NCI-H1105 (cell line): ENCODE data around the gene FNDC3B.

ENCODE experiments used
- DNase-seq: peaks from one replicate; lab custom pipeline; 2025; lab: John Stamatoyannopoulos, UW

The FNDC3B gene

DNA sequence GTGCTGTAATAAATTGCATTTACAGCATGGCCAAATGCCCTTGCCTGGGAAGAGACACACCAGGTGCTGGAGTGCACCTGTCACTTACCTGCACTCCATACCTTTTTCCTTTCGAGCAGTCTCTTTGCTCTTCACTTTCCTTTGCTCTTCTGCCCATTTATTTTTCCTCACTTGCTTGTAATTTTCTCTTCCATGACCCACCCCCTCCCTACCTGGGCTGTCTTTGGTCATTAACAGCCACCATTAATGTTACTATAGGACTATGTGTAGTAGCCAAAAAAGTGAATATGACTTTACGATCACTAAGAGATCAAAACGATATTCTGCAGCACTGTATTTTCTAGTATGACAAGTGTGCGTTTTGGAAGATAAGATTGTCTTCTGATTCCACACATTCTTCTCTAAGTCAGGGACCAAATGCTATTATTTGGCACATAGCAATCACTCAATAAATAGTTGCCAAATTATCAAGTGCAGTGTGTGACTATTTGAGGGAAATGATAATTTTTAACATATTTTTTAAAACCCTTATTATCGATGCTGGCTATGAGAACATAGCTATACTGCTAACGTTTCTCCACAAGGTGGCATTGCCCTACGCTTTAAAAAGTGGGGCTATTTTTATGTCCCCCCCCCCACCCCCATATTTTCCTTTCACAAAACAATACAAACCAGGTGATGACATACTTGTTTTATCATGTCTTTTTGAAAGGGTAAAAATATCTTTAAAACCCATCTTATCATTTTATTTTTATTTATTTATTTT lies 294.5 kb downstream of the FNDC3B start:
- DNase-seq: no peak

DNA sequence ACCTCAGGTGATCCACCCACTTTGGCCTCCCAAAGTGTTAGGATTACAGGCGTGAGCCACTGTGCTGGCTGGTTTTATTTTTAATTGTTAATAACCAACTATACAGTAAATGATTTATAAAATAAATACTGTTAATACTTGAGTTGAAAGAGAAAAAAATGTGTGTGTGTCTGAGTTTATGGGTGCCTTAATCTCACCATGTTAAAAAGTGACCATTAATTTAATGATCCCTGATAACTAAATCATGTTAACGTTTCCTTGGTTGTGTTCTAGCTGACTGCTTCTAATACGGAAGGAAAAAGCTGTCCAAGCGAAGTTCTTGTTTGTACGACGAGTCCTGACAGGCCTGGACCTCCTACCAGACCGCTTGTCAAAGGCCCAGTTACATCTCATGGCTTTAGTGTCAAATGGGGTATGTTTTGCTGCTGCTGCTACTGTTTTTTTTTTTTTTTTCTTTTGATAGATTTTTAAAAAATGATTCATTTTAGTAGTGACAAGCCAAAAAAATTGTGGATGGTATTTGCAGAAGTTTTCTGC lies 295.4 kb downstream of the FNDC3B start:
- peak; percentile 56 for DNase-seq

DNA sequence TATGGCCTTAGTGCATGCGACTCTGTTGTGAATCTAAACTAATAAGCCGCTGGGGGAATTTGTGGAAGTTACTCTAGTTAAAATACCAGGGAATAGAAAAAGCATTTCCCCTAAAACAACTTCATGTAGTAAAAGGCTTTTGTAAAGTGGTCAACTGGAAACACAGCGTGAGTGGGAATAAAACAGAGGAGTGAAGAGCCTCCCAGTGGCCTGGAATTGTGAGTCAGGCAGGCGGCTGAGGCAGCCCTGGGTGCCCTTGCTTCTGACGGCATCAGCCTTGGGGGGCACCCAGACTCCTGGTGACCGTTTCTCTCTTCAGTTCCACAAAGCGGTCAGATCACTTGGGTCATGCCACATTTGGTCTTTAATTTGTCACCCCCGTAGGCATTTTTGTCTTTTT lies 300.5 kb downstream of the FNDC3B start:
- DNase-seq: no peak

DNA sequence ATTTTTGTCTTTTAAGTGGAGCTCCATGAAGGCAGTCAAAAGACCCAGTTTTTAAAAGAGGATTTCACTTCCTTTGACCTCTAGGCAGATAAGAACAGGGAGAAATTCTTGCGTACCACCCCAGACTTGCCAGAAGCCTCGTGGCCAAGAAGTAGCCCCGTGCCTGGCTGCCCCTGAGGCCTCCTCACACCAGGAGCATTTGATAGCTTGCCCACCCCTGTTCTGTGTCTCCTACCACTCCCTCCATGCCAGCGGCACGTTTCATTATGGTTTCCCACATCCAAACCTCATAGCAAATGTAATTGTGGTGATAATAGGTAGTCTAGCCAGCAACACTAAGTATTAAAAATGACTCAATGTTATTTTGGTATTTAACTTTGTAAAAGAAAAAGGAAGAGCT lies 301.2 kb downstream of the FNDC3B start:
- no peak for DNase-seq

DNA sequence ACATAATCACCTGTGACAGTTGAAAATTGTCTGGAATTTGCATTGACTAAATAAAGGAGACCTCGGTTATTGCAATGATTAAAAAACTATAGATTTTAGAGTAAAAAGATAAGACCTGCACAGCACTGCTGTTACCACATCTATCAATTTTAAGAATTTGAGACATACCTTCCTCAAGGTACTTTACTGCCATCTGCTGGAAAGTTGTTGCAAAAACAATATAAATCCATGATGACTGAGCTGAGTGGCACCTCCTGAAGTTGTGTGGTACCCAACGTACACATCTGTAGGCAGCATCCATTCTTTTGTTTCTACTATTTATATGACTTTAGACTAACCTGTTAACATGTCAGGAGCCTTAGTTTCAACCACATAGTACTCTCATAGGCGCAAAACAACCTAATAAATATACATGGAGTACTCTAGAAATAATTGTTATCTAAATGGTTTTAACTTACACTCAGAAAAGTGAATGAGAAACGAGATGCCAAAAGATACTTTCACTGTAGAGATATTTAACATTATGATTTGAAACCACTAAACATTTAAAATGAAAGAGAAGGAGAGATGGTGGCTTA lies 302.2 kb downstream of the FNDC3B start:
- peak; percentile 57 for DNase-seq

DNA sequence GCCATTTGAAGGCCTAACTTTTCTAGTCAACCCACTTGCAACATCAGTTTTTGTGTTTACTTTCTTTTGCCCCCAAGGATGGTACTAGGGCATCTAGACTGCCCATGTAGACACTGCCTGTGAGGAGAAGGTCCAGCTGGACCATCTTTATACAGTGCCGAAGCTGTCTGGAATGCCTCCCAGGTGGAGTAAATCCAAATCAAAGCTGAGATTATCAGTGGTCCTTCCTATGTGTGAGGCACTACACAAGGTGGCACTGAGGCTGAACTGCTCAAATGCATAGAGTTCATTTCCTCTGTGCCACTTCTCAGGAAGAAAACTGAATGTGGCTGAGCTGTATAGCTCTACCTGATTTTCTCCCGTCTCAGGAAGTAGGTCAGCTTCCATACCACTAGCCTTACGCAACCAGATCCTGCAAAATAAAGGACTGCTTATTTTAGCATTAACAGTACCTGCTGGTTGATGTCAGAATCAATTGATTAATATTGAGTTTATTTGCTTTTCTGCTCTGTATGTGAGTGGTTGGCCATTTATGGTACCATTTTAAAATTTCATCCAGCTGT lies 302.8 kb downstream of the FNDC3B start:
- no peak for DNase-seq

DNA sequence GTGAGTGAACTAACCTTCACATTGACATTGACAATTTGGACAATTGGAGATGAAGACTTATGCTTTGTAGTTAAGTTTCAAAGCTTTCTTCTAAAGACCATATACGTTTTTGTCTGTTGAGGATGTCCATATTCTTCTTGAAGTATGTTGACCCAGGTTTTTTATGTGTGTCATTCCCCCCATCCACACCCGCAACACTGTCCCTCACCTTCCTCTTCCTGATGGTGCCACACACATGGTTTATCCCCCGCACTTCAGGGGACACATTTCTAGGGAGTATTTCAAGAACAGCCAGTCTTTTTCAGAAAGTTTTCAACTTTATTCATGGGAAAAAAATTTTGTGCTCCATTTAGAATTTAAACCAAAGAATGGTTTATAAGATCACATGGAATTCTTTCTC lies 303.7 kb downstream of the FNDC3B start:
- no peak for DNase-seq

DNA sequence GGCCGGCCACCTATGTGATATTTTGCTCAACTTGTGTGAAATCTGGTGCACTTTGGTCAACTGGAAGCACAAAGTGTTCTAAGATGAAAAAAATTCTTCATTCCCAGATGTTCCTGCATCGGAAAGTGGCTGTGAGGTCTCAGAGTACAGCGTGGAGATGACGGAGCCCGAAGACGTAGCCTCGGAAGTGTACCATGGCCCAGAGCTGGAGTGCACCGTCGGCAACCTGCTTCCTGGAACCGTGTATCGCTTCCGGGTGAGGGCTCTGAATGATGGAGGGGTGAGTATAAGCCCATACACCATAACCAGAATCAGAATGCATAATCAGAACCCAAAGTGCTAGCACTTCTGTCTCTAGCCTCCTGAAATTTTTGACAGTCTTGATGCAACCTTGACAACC lies 304.6 kb downstream of the FNDC3B start:
- DNase-seq: no peak

DNA sequence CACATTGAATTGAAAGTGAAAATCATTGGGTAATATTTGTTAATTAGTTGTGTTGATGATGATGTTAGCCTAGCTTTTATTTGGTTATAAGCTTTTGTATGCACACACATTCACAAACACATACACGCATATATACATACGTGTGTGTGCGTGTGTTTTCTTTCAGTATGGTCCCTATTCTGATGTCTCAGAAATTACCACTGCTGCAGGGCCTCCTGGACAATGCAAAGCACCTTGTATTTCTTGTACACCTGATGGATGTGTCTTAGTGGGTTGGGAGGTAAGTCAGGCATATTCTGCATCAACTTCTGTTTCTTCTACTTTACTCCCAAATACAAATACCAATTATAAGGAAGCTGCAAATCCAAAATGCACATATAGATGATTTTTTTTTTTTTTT lies 306.8 kb downstream of the FNDC3B start:
- DNase-seq: no peak

DNA sequence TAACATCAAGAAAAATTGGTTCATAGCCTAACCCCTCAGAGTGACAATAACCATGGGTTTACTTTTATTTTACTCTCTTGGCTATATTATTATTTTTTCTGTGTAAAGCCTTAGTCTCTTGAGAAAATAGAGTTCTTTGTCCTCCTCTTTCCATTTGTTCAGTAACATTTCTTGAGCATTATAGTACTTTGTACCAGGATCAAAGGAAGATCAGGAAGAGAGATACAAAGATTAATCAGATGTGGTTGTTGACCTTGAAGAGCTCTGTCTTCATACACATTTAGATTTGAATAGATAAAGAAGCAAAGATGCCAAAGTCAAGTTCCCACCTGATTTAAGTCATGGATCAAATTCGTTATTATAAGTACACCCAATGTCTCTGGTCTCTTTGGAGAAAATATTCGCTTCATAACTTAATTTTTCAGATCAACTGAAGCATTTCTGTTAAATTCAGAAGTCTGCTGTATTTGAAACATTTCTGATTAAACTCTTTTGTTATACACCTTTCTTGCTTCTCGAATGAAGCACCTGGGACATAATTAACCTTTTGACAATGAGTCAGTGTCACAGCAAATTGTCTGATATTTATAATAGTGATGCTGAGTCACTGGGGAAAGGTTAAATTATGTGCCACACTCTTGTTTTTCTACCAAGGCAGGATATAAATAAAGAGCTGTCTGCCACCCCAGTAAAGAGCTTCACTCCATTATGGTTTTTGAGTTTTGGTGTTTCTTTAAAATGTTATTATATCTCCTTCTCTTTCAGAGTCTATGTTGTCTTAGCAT lies 308.7 kb downstream of the FNDC3B start:
- DNase-seq: peak; percentile 13

DNA sequence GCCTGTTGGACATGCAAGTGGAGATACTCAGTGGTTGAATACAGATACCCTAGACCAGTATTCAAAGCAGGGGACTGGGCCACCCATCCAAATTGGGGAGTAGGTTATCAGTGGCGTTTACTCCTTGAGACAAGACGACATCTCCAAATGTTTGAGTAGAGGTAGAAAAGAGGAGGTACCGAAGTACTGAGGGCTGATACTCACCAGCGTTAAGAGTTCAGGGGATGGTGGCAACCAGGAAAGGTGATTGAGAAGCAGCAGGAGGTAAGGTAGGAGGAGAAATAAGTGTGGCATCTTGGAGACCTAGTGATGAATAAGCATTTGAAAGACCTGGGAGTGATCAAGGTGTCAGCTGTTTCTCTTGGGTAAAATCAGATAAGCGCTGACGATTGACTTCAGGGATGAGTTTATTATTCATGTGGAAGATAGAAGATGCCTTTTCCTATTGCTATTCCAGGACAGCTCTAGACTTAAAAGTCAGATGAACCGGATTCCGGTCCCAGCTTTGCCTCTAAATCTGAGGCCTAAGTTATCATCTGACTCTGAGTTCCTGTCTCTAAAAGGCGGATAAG lies 312.6 kb downstream of the FNDC3B start:
- no peak for DNase-seq

DNA sequence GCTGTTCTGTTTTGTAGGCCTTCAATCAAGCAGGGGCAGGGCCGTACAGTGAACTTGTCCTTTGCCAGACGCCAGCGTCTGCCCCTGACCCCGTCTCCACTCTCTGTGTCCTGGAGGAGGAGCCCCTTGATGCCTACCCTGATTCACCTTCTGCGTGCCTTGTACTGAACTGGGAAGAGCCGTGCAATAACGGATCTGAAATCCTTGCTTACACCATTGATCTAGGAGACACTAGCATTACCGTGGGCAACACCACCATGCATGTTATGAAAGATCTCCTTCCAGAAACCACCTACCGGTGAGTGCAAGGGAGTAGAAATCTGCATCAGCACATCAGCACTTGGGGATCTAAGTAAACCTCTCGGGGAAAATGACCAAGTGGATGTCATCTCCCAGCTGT lies 313.4 kb downstream of the FNDC3B start:
- DNase-seq: no peak

DNA sequence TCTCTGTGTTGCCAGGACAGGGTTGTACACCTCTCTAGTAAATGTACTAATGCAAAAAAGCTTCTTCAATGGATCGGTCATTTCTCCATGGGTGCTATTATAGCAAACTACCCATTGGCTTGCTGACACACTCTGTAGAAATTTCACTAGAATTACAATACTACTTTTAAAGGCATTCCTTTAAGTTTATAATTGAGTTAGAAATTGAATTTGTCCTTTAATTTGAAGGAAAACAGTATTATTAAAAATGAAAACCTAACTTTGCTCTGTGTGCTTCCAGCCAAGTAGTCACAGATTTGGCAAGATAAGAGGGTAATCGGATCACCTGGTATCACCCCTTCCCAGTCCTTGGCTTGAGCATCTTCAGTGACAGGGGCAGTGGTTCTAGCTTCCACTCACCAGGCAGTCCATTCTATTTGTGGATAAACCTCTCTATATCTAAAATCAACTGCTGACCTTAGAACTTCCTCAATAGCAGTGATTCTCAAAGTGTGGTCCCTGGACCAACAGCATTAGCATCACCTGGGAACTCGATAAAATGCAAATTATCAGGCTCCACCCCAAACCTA lies 315.6 kb downstream of the FNDC3B start:
- DNase-seq: no peak

DNA sequence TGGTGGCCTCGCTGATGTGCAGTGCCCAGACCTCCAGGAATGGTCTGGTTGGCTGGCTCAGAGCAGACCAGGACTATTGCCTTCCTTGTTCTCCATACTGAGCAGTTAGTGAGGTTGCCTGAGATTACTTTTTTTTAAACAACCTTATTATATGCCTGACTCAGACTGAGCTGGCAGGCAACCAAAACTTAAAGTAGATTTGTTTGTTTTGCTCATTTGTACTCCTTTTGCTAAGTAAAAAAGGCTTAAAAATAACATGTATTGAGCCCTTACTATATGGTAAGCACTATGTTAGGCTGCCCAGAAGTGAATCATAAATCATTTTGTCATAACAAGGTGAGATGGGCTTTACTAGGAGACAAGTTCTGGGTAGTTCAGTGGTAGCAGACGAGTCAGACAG lies 316.5 kb downstream of the FNDC3B start:
- DNase-seq: peak; percentile 64

DNA sequence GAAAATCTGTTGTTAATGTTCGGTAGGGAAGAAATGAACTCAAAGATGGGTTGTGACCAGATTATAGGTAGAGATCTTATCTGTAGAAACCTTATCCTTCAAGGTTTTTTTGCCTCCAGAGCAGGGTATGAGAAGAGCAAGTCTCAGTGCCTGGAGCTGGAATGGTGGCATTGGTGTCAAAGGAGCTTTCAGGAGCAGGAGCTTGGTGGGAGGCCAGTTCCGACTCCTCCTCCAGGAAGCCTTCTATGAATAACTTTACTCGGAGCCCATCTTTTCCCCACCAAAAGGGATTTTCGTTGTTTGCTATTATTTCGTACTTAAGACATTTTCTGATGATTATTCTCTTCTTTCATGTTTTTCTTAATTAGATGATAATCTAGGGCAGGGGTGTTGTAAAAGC lies 317.0 kb downstream of the FNDC3B start:
- DNase-seq: no peak

DNA sequence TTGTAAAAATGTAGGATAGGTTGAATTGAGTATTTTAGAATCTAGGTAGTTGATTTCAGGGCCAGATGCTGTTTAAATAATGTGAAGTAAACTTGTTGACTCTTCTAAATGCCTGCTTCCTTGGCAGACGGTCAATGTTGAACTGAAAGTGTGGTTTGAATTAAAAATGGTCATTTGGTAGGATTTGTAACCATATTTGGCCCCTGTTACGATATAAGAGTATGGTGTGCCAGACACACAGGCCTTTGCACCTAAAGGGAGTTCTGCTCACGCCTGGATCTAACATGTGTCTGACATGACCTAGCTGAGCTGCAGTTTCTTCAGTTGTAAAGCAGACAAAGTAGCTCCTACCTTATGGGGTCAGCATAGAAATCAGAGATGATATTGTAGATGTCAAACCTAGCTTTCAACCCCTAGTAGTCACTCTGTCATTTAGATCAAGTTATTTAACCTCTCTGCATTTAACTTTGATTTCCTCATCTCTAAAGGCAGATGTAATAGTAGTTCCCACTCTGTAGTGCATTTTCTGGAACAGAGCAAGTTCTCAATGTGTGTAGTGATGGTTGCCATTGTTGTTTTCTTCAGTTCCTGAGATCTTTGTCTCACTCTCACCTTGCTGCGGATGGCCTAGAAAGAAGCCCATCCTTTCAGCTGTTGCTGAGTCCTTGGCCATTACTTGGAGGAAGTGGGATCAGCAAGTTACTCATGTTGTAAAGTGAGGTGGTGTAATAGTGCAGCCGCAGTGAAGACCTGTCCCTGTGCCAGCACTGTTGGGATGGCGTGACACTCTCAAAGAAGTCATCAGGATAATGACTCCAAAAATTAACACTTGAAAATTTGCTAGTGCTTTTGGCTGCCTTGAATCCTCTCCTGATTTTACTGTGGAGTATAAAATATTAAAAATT lies 318.7 kb downstream of the FNDC3B start:
- no peak for DNase-seq

DNA sequence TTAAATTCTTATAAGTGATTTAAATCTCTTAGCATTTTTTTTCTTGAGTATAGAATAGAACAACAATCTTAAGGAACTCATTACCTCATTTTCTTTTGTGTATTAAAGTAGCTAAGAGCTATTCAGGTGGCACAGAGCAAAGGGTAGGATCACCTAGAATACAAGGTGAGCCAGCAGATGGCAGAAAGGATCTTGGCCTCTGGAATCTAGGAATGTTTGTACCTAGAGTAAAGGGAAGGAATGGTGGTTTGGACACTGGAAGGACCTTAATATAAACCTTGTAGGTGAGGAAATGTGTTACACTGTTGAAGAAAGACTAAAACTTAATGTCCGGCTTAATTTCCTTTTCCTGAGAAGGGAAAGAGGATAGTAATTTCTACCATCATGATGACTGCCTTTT lies 319.9 kb downstream of the FNDC3B start:
- DNase-seq: no peak

DNA sequence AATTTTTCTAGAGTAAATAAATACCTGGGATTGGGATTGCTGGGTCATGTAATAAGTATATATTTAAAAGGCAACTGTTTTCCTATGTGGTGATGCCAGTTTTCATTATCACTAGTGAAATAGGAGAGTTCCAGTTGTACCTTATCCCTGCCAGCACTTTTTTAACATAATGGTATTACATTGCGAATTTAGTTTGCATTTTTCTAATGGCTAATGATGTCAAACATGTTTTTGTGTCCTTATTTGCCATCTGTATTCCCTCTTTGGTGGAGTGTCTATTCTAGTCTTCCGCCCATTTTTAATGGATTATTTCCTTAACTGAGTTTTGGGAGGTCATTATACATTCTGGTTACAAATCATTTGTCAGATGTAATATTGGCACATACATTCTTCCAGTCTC lies 320.6 kb downstream of the FNDC3B start:
- DNase-seq: no peak

DNA sequence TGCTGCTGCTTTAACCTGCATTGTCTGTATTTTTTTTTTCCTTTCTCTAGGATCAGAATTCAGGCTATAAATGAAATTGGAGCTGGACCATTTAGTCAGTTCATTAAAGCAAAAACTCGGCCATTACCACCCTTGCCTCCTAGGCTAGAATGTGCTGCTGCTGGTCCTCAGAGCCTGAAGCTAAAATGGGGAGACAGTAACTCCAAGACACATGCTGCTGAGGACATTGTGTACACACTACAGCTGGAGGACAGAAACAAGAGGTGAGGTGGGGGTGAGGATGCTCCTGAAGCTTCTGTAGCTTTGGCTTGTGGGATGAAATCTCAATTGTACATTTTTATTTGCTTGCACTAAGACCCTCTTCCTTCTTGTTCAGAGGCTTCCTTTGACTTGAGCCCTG lies 323.2 kb downstream of the FNDC3B start:
- no peak for DNase-seq

DNA sequence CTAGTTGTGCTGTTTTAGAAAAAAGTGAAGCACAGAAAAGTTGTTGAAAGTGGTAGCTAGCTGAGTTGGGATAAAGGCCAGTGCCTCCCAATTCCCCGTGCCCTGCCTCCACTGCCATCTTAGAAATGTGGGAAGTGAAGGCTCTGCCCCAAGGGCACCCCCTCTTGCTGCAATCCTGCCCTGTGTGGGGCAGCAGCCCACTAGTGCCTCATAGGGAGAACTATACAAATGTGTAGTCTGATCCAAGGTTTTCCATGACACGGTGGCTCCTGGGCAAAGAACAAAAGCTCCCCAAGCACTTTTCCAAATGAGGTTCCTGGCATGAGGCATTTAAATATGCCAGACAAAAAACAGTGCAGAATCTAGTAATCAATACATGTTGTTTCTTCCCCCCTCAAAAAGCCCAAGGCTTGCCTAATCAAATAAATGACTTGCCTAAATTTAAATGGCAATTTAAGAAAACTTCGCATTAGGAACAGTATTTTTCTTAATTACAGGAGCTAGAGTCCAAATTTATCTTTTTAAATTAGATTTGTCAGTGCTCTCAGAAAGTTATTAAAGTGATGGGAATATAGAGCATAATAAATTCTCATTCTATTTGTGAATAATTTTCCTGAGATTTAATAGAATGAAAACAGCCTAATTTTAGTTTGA lies 325.1 kb downstream of the FNDC3B start:
- DNase-seq: no peak
